Measurements from ENCODE around the gene GOLGB1. TPM values are rescaled to one million over a fixed set of nuclear protein-coding genes. Genes with fewer than 3 reads are reported as not detected.

Gene GOLGB1
- total and polyA plus RNA-seq, 4 donors = 10.1 to 58.8 (median 33.0) TPM

DNA sequence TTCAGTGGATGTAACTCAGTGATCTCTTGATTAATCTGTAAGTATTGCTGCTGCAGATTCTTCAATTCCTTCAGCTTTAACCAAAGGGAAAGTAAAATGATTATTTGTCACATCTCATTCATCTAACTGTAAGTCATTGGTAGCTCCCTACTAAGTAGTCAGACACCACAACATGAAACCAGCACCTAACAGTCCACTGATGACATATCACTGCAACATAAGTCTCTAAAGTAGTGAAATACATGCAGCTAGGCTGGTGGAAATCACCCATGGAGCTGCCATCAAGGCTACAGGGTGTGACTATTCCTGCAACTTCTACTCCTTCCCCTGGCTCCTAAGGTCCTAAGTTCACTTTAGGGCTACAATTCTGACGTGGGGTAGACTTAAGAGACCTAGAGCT lies 67.7 kb downstream of the GOLGB1 start:
- TF ChIP-seq RAD21 (IDR thresholded peaks at IDR 0.05) = no peak
- TF ChIP-seq EGR1 (IDR thresholded peaks at IDR 0.05; ENCODE audit: low read depth in 2 of 2) = no peak
- no peak for TF ChIP-seq JUND (IDR thresholded peaks at IDR 0.05)
- no peak for TF ChIP-seq REST (IDR thresholded peaks at IDR 0.05)
- TF ChIP-seq GABPA (IDR thresholded peaks at IDR 0.05 in 1 of 2, conservative IDR thresholded peaks at IDR 0.05 in 1 of 2) = no peak
- TF ChIP-seq YY1 (IDR thresholded peaks at IDR 0.05) = no peak
- TF ChIP-seq SP1 (IDR thresholded peaks at IDR 0.05) = no peak
- no peak for TF ChIP-seq RXRA (IDR thresholded peaks at IDR 0.05)
- TF ChIP-seq HNF4G (IDR thresholded peaks at IDR 0.05) = no peak
- no peak overlapping the region for H3K9ac ChIP-seq (ENCODE audit: low read depth in 1 of 2, low read length in 2 of 2)
- no peaks in the 10 kb centered on the region for H3K4me1 ChIP-seq (ENCODE audit: control insufficient read depth in 4 of 4, insufficient read depth in 4 of 4, low read length in 3 of 4)
- no peak overlapping the region for H3K4me3 ChIP-seq (ENCODE audit: low read depth in 1 of 3, low read length in 3 of 3)
- peaks cover 0 to 3% (median 1%) of the 10 kb centered on the region in 4 donors for H3K9me3 ChIP-seq (ENCODE audit: control insufficient read depth in 4 of 4, low read length in 3 of 4)
- peaks cover 8 to 48% (median 44%) of the 10 kb centered on the region in 4 donors for H3K36me3 ChIP-seq (ENCODE audit: control insufficient read depth in 4 of 4, insufficient read depth in 3 of 4, low read depth in 1 of 4, low read length in 3 of 4)
- no peaks in the 10 kb centered on the region for H3K27me3 ChIP-seq (ENCODE audit: control insufficient read depth in 4 of 4, insufficient read depth in 4 of 4, low read length in 3 of 4)
- no peak overlapping the region for H3K27ac ChIP-seq (ENCODE audit: low read depth in 1 of 2, low read length in 2 of 2)
- 93% methylated on average over 1 of the region's 1 CpG for WGBS
- no peak for DNase-seq (ENCODE audit: low spot score)

DNA sequence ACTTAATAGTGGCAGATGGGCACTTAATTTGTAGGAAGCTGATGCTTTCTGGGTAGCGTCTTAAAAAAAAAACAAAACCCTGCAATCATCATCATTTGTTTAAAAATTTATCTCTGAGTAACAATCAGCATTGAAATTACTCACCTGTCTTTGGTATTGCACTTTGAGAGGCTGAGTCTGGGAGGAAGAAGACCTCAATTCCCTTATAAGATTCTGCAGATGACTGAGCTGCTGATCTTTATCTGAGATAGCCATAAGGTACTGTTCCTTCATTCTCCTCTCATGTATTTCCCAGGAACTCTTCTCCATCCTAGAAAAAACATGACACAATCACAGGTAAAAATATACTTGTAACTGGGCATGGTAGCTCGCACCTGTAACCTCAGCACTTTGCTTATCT lies 72.4 kb downstream of the GOLGB1 start:
- no peaks in the 10 kb centered on the region for H3K4me1 ChIP-seq (ENCODE audit: control insufficient read depth in 4 of 4, insufficient read depth in 4 of 4, low read length in 3 of 4)
- no peak overlapping the region for H3K4me3 ChIP-seq (ENCODE audit: low read depth in 1 of 3, low read length in 3 of 3)
- no peak overlapping the region for H3K27ac ChIP-seq (ENCODE audit: low read depth in 1 of 2, low read length in 2 of 2)
- 99% methylated on average over 2 of the region's 2 CpGs for WGBS
- H3K9ac ChIP-seq (ENCODE audit: low read depth in 1 of 2, low read length in 2 of 2) = no peak overlapping the region
- no peaks in the 10 kb centered on the region for H3K9me3 ChIP-seq (ENCODE audit: control insufficient read depth in 4 of 4, low read length in 3 of 4)
- TF ChIP-seq REST (IDR thresholded peaks at IDR 0.05) = no peak
- no peak for TF ChIP-seq SP1 (IDR thresholded peaks at IDR 0.05)
- no peak for DNase-seq (ENCODE audit: low spot score)
- peaks cover 8 to 72% (median 61%) of the 10 kb centered on the region in 4 donors for H3K36me3 ChIP-seq (ENCODE audit: control insufficient read depth in 4 of 4, insufficient read depth in 3 of 4, low read depth in 1 of 4, low read length in 3 of 4)
- H3K27me3 ChIP-seq (ENCODE audit: control insufficient read depth in 4 of 4, insufficient read depth in 4 of 4, low read length in 3 of 4) = no peaks in the 10 kb centered on the region

GRCh38 chr3:121670676-121671075 lies 78.9 kb downstream of the GOLGB1 start:
- no peak overlapping the region for H3K4me3 ChIP-seq (ENCODE audit: low read depth in 1 of 3, low read length in 3 of 3)
- H3K4me1 ChIP-seq (ENCODE audit: control insufficient read depth in 4 of 4, insufficient read depth in 4 of 4, low read length in 3 of 4) = no peaks in the 10 kb centered on the region
- H3K27ac ChIP-seq (ENCODE audit: low read depth in 1 of 2, low read length in 2 of 2) = no peak overlapping the region
- no peak for DNase-seq (ENCODE audit: low spot score)
- H3K36me3 ChIP-seq (ENCODE audit: control insufficient read depth in 4 of 4, insufficient read depth in 3 of 4, low read depth in 1 of 4, low read length in 3 of 4) = peaks cover 4 to 72% (median 52%) of the 10 kb centered on the region in 4 donors
- H3K27me3 ChIP-seq (ENCODE audit: control insufficient read depth in 4 of 4, insufficient read depth in 4 of 4, low read length in 3 of 4) = no peaks in the 10 kb centered on the region
- no peak overlapping the region for H3K9ac ChIP-seq (ENCODE audit: low read depth in 1 of 2, low read length in 2 of 2)
- H3K9me3 ChIP-seq (ENCODE audit: control insufficient read depth in 4 of 4, low read length in 3 of 4) = no peaks in the 10 kb centered on the region
- no peak for TF ChIP-seq TAF1 (conservative IDR thresholded peaks at IDR 0.05)
- TF ChIP-seq, protein P1, sequence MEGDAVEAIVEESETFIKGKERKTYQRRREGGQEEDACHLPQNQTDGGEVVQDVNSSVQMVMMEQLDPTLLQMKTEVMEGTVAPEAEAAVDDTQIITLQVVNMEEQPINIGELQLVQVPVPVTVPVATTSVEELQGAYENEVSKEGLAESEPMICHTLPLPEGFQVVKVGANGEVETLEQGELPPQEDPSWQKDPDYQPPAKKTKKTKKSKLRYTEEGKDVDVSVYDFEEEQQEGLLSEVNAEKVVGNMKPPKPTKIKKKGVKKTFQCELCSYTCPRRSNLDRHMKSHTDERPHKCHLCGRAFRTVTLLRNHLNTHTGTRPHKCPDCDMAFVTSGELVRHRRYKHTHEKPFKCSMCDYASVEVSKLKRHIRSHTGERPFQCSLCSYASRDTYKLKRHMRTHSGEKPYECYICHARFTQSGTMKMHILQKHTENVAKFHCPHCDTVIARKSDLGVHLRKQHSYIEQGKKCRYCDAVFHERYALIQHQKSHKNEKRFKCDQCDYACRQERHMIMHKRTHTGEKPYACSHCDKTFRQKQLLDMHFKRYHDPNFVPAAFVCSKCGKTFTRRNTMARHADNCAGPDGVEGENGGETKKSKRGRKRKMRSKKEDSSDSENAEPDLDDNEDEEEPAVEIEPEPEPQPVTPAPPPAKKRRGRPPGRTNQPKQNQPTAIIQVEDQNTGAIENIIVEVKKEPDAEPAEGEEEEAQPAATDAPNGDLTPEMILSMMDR (IDR thresholded peaks at IDR 0.05; ENCODE audit: low read depth, low read length, missing input control) = no peak
- no peak for TF ChIP-seq NR2F2 (IDR thresholded peaks at IDR 0.05)
- TF ChIP-seq, protein P2, sequence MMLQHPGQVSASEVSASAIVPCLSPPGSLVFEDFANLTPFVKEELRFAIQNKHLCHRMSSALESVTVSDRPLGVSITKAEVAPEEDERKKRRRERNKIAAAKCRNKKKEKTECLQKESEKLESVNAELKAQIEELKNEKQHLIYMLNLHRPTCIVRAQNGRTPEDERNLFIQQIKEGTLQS (IDR thresholded peaks at IDR 0.05) = no peak
- no peak for TF ChIP-seq REST (IDR thresholded peaks at IDR 0.05)
- TF ChIP-seq GABPA (IDR thresholded peaks at IDR 0.05 in 1 of 2, conservative IDR thresholded peaks at IDR 0.05 in 1 of 2) = no peak
